GM21423 (cell line): ENCODE results near the gene TBCEL.
"Not testable (repeated sequence)": the region's sequence is repeated elsewhere in the genome, so short reads cannot be mapped to it uniquely, and the experiment has no call there.

ENCODE experiments used
- ATAC-seq: cut with Tn5 transposase; IDR thresholded peaks from one replicate; pipeline ENCODE4 v1.9.1; 2021; ENCODE audit warnings: mild to moderate bottlenecking, moderate library complexity; ENCODE audit not compliant: unreplicated experiment

TBCEL gene

GRCh38 chr11:121105063-121105480, 81.2 kb downstream of the TBCEL start:
- no peak for ATAC-seq

GRCh38 chr11:121105481-121106195, 81.7 kb downstream of the TBCEL start:
- no peak for ATAC-seq

GRCh38 chr11:121106812-121107211, 82.9 kb downstream of the TBCEL start:
- ATAC-seq = no peak

- ATAC-seq = no peak
Observed at GRCh38 chr11:121108413-121108812, 84.5 kb downstream of the TBCEL start.

GRCh38 chr11:121109471-121109870, 85.6 kb downstream of the TBCEL start:
- no peak for ATAC-seq

- no peak for ATAC-seq
Observed at GRCh38 chr11:121109916-121110586, 86.1 kb downstream of the TBCEL start.

- no peak for ATAC-seq
Observed at GRCh38 chr11:121110871-121111724, 87.2 kb downstream of the TBCEL start.

GRCh38 chr11:121112498-121113455, 88.9 kb downstream of the TBCEL start:
- ATAC-seq = no peak

GRCh38 chr11:121113611-121114010, 89.7 kb downstream of the TBCEL start:
- no peak for ATAC-seq

- ATAC-seq = not testable (repeated sequence)
Observed at GRCh38 chr11:121115024-121115423, 91.1 kb downstream of the TBCEL start.

- ATAC-seq = no peak
Observed at GRCh38 chr11:121117788-121118187, 93.9 kb downstream of the TBCEL start.

GRCh38 chr11:121119440-121119839, 95.5 kb downstream of the TBCEL start:
- no peak for ATAC-seq

- no peak for ATAC-seq
Observed at GRCh38 chr11:121122328-121122727, 98.4 kb downstream of the TBCEL start.

- no peak for ATAC-seq
Observed at GRCh38 chr11:121123496-121124069, 99.7 kb downstream of the TBCEL start.

GRCh38 chr11:121127809-121128208, 103.9 kb downstream of the TBCEL start:
- no peak for ATAC-seq

GRCh38 chr11:121129362-121130340, 105.7 kb downstream of the TBCEL start:
- no peak for ATAC-seq

- no peak for ATAC-seq
Observed at GRCh38 chr11:121131656-121132055, 107.8 kb downstream of the TBCEL start.

GRCh38 chr11:121132211-121132976, 108.5 kb downstream of the TBCEL start:
- ATAC-seq = no peak
